Duodenal mucosa (tissue), 2 donors: Measurements from ENCODE around the gene PTPRN2.
"Not testable (repeated sequence)": the region's sequence is repeated elsewhere in the genome, so short reads cannot be mapped to it uniquely, and the experiment has no call there.

Source experiments
- H3K27ac ChIP-seq: one replicate; pipeline ENCODE4 v1.7.0; 2013; ENCODE audit warnings: low read depth, low read length
- H3K27me3 ChIP-seq, 2 donors: one replicate each; pipeline ENCODE4 v1.7.0; 2013; ENCODE audit warnings: low read length in 2 of 2, control low read depth in 1 of 2; ENCODE audit not compliant: insufficient read depth in 2 of 2, control insufficient read depth in 1 of 2
- H3K36me3 ChIP-seq, 2 donors: one replicate each; pipeline ENCODE4 v1.7.0; 2013; ENCODE audit warnings: low read length in 2 of 2, control low read depth in 1 of 2; ENCODE audit not compliant: insufficient read depth in 2 of 2, control insufficient read depth in 1 of 2
- H3K4me1 ChIP-seq, 2 donors: one replicate each; pipeline ENCODE4 v1.7.0; 2013; ENCODE audit warnings: low read length in 2 of 2, control low read depth in 1 of 2; ENCODE audit not compliant: insufficient read depth in 2 of 2, control insufficient read depth in 1 of 2
- H3K4me3 ChIP-seq, 2 donors: one replicate each; pipeline ENCODE4 v1.7.0; 2013; ENCODE audit warnings: low read length in 2 of 2, low read depth in 1 of 2
- H3K9ac ChIP-seq, 2 donors: one replicate each; pipeline ENCODE4 v1.7.0; 2013; ENCODE audit warnings: low read length in 2 of 2, low read depth in 1 of 2
- H3K9me3 ChIP-seq, 2 donors: one replicate each; pipeline ENCODE4 v1.7.0; 2013; ENCODE audit warnings: low read length in 2 of 2, control low read depth in 1 of 2; ENCODE audit not compliant: control insufficient read depth in 1 of 2

PTPRN2 gene

DNA sequence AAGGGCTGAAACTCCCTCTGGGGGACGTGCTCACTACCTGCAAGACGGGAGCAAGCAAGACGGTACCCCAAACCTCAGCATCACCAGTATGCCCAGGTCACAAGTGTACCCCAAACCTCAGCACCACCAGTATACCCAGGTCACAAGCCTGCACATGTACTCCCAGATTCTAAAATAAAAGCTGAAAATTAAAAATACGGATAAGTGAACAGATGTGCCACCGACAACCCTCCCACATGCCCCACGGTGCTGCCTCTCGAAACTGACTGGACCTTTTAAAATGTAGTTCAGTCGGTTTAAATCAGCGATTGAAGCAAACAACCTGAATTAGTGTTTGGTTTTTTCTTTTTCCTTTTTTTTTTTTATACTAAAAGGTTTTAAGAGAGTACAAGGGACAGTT, 684.3 kb downstream of the PTPRN2 start:
- Histone ChIP-seq H3K27me3 (no peaks in the 10 kb centered on the region), H3K36me3 (no peaks in the 10 kb centered on the region), H3K4me3 (no peak overlapping the region), H3K27ac (no peak overlapping the region), H3K9ac (no peak overlapping the region), H3K9me3 (no peaks in the 10 kb centered on the region), H3K4me1 (peaks cover 0 to 3% of the 10 kb centered on the region in 2 donors)

DNA sequence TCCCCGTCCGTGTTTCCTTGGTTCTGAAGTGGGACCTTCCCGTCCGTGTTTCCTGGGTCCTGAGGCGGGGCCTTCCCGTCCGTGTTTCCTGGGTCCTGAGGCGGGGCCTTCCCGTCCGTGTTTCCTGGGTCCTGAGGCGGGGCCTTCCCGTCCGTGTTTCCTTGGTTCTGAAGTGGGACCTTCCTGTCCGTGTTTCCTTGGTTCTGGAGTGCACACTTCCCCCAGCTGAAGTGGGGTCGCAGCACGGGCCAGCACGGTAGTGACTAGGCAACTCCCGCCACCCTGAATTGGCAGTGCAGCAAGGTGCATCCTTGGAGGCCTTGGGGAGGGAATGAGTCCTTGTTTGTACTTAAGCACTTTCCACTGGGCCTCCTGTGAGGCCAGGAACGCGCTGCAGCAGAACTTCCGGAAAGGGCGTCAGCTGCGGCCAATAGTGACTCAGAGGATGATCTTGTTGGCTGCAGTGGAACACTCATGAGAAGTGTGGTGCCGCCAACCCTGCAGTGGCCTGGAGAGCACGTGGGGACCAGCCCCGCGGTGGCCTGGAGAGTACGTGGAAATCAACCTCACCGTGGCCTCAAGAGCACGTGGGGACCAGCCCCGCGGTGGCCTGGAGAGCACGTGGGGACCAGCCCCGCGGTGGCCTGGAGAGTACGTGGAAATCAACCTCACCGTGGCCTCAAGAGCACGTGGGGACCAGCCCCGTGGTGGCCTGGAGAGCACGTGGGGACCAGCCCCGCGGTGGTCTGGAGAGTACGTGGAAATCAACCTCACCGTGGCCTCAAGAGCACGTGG, 685.6 kb downstream of the PTPRN2 start:
- H3K36me3 ChIP-seq, H3K27ac ChIP-seq, H3K9ac ChIP-seq, H3K4me1 ChIP-seq, H3K9me3 ChIP-seq, H3K27me3 ChIP-seq, H3K4me3 ChIP-seq: not testable (repeated sequence)

DNA sequence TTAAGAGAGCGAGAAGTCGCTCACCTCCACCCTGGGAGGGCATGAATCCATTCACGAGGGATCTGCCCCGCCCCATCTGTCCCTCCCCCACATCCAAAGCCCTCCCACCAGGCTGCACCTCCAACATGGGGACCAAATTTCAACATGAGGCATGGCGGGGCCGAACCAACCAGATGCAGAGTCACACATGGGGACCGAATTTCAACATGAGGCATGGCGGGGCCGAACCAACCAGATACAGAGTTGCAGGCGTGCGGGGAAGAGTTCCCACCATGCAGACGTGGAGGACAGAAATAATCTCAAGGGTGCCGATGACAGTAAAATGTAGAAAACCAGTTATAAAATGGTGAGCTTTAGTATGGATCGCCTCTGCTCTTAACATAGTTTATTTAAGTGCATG, 686.5 kb downstream of the PTPRN2 start:
- H3K36me3 ChIP-seq: no peaks in the 10 kb centered on the region
- H3K4me3 ChIP-seq: no peak overlapping the region
- H3K27ac ChIP-seq: no peak overlapping the region
- no peaks in the 10 kb centered on the region for H3K9me3 ChIP-seq
- H3K4me1 ChIP-seq: peaks cover 0 to 3% of the 10 kb centered on the region in 2 donors
- H3K27me3 ChIP-seq: no peaks in the 10 kb centered on the region
- H3K9ac ChIP-seq: no peak overlapping the region

DNA sequence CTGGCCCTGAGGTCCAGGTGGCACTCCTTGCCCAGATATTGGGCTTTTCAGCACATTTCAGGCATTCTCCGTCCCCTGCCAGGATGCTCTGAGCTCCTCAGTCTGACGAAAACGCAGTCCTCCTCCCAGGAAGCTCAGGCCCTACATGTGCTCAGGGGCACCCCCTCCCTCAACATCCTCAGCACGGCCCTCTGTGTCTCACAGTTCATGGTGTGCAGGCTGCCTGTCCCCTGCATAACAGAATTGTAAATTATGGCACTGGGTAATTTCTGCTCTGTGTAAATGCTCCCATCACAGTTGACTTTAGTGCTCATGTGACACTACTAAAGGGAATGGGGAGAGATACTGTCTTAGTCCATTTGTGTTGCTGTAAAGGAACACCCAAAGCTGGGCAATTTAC, 687.1 kb downstream of the PTPRN2 start:
- no peaks in the 10 kb centered on the region for H3K4me1 ChIP-seq
- H3K4me3 ChIP-seq: no peak overlapping the region
- H3K27ac ChIP-seq: no peak overlapping the region
- no peaks in the 10 kb centered on the region for H3K9me3 ChIP-seq
- no peak overlapping the region for H3K9ac ChIP-seq
- H3K27me3 ChIP-seq: no peaks in the 10 kb centered on the region
- H3K36me3 ChIP-seq: no peaks in the 10 kb centered on the region

DNA sequence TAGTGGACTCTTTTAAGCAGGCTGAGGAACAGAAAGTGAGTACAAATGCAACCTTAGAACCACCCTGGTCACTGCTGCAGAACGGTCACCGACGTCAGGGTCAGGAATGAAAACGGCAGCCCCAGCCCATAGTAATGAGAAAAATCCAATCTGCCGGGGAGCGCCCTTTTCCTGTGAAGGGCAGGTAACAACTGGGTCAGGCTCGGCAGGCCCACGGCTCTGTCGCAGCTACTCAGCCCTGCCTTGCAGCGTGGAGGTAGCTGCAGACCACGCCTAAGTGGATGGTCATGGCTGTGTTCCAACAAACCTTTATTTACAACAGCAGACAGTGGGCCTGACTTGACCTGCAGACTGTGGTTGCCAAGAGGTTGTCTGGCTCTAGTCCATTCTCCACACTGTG, 687.6 kb downstream of the PTPRN2 start:
- Histone ChIP-seq H3K9me3 (no peaks in the 10 kb centered on the region), H3K27me3 (no peaks in the 10 kb centered on the region), H3K4me3 (no peak overlapping the region), H3K36me3 (no peaks in the 10 kb centered on the region), H3K27ac (no peak overlapping the region), H3K4me1 (no peaks in the 10 kb centered on the region), H3K9ac (no peak overlapping the region)

DNA sequence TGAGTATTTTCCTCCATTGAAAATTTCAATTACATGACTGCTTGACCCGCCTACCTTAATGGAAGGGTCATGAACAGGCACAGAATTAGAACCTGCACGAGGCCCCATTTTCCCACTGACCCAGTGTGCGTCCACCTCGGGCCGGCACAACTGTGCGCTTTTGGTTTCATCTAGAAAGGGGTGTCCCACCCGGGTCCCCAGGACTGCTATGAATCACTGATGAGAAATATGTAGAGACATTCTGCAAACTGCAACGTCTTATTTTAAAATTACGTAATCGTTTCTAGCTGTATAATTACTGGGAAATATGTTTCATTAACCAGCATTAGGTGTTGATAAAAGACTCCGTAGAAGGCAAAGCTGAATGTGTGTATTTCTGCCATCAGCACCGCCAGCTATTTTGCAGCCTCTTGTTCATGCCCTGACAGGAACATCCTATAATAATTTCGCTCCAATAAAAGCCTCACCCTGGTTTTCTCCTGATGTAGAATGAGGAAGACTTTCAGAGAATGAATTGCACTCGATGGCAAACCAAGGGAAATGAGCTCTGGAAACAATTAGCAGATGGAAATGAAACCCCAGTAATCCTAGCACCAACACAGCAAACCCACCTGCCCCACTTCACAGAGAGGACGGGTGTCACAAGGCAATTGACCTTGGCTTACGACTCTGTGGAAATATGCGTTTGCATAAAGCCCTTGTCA, 688.7 kb downstream of the PTPRN2 start:
- Histone ChIP-seq H3K27ac (no peak overlapping the region), H3K4me1 (no peaks in the 10 kb centered on the region), H3K9me3 (no peaks in the 10 kb centered on the region), H3K9ac (no peak overlapping the region), H3K4me3 (no peak overlapping the region), H3K36me3 (no peaks in the 10 kb centered on the region), H3K27me3 (no peaks in the 10 kb centered on the region)

DNA sequence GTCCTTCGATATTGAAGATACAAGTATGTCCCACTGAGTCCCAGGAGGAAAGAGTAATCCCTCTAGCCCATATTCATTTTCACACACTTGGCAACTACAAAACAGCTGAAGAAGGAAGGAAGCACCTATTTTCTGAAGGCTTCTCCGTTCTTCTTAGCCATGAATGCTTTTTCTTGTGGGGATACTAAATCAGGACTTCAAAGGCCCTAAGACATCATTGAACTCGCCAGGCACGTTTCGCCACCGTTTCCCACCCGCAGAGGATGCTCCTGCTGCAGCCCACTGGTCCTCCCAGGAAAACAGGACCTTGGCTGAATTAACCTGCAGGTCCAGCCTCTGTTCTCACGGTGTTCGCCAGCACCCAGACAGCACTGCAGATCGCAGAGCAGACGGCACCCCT, 689.4 kb downstream of the PTPRN2 start:
- H3K27me3 ChIP-seq: no peaks in the 10 kb centered on the region
- no peak overlapping the region for H3K27ac ChIP-seq
- no peak overlapping the region for H3K4me3 ChIP-seq
- H3K9me3 ChIP-seq: no peaks in the 10 kb centered on the region
- H3K9ac ChIP-seq: no peak overlapping the region
- H3K4me1 ChIP-seq: no peaks in the 10 kb centered on the region
- H3K36me3 ChIP-seq: no peaks in the 10 kb centered on the region

DNA sequence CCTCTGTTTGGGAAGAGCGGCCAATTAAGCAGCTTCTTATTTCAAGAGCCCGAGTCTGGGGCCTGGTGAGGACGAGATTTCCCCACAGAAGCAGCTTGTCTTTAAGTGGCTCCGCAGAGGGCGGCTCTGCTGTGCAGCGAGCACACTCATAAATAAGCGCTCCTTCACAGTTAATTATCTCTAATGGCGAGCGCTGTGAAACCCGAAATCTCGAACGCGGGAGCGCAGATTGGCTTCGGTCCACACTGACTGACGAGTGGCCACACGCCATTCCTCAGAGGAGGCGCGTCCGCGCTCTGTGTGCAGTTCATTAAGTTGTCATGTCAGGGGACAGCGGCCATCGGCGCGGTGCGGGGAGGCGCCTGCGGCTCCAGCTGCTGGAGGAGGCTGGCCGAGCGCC, 689.9 kb downstream of the PTPRN2 start:
- H3K9me3 ChIP-seq: no peaks in the 10 kb centered on the region
- no peaks in the 10 kb centered on the region for H3K4me1 ChIP-seq
- H3K9ac ChIP-seq: no peak overlapping the region
- H3K4me3 ChIP-seq: no peak overlapping the region
- H3K27ac ChIP-seq: no peak overlapping the region
- no peaks in the 10 kb centered on the region for H3K27me3 ChIP-seq
- no peaks in the 10 kb centered on the region for H3K36me3 ChIP-seq

DNA sequence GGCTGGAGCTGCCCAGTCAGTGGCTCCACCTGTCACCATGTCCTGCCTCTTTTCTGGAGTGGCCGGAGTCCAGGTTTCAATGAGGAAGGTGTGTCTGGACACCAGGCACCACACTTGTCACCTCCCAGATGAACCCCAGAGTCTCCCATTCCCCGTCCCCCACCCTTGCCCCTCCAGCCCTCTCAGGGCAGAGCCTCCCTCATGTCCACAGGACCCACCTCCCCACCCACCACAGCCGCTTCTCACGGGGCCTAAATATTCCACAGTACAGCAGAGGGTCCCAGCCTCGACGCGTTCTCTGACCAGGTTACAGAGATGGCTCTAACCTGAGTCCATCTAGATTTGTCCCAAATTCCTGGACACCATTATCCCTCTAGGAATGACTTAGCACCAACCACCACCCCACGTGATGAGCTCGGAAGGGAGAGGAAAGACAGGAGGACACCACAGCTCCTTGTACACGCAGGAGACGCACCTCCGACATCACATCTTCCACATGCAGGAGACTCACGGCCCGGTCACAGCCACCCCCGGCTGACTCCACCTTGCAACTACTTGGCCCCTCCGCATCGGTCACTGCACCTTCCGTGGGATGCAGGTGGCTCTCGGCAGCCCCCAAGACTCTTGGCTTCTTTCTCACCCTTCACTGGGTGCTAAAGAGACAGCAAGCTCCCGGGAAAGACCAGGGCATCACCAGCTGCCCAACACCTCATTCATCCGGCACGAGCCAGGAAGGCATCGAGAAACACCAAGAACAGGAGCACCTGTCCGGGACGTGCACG, 690.7 kb downstream of the PTPRN2 start:
- H3K27ac ChIP-seq: no peak overlapping the region
- H3K4me3 ChIP-seq: no peak overlapping the region

DNA sequence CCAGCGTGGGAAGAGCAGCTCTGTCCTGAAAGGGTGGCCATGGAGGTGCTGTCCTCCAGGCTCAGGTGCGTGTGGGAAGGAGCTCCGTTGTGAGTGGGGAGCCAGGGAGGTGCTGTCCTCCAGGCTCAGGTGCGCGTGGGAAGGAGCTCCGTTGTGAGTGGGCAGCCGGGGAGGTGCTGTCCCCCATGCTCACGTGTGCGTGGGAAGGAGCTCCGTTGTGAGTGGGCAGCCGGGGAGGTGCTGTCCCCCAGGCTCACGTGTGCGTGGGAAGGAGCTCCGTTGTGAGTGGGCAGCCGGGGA, 691.3 kb downstream of the PTPRN2 start:
- H3K4me3 ChIP-seq, H3K36me3 ChIP-seq, H3K4me1 ChIP-seq, H3K9ac ChIP-seq, H3K27me3 ChIP-seq, H3K9me3 ChIP-seq, H3K27ac ChIP-seq: not testable (repeated sequence)

More for the DNA sequence above, 690.7 kb downstream of the PTPRN2 start:
- Histone ChIP-seq H3K27me3 (no peaks in the 10 kb centered on the region), H3K4me1 (no peaks in the 10 kb centered on the region), H3K9ac (no peak overlapping the region), H3K36me3 (no peaks in the 10 kb centered on the region), H3K9me3 (no peaks in the 10 kb centered on the region)
